ENCODE results near the gene ASIC4. TPM values are rescaled to one million over a fixed set of nuclear protein-coding genes. Genes with fewer than 3 reads are reported as not detected.
A peak's percentile ranks its signal among the peaks of the same experiment; 100 is the strongest.

The ASIC4 gene
- total and polyA plus RNA-seq, 9 of the 15 experiments (the other 6 are each of a cell fraction or from before 2014, with no cell fraction given): 0.07 to 19.2 (median 4.8) TPM

DNA sequence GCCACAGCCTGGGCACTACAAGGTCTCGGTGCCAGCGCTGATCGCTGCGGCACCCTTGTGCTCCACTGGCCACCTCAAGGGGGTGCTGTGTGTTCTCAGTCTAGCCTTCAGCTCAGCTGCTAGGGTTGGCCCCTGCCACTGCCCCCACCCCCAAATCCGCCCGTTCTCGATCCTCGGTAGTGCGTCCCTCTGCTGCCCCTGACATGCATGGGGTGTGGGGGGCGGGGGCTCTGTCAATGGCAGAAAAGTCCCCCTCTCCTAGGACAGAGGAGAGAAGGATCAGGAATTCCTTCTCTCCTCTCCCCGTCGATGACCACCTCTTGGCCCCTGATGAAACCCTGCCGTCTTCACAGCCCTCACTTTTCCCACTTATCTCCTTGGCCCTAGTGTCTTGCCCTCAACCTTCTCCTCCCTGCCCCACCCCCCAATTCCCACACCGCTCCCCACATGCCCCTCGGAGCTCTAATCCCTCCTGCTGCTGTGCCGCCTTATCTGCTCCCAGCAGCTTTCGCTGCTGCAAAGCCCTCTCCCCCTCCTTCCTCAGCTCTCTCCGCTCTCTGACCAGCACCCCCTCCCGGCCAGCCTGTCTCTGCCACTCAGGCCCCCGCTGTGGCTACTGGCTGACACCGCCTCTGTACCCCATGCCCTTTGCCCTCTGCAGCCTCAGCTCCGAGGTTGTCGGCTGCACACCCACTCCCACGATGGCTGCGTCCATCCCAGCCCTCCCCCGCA, 4.3 kb upstream of the ASIC4 start (continued):
- TF ChIP-seq SMARCC2 (IDR thresholded peaks at IDR 0.05; ENCODE audit: low read depth) (peak; percentile 82), PRPF4 (IDR thresholded peaks at IDR 0.05; ENCODE audit: insufficient read depth, low read depth, low read length, poor library complexity, severe bottlenecking) (no peak), ZNF143 (CRISPR knock-in tag; IDR thresholded peaks at IDR 0.05) (no peak), CBFA2T2 (conservative IDR thresholded peaks at IDR 0.05) (peak; percentile 98), TRIM24 (IDR thresholded peaks at IDR 0.05) (peak; percentile 90 to 91), KHSRP (IDR thresholded peaks at IDR 0.05) (peak; percentile 72), HLTF (IDR thresholded peaks at IDR 0.05) (peak; percentile 97), HDAC2 (IDR thresholded peaks at IDR 0.05) (peak; percentile 94), POLR2G (IDR thresholded peaks at IDR 0.05; ENCODE audit: low read depth, low read length) (peak; percentile 64), CEBPB (tag; IDR thresholded peaks at IDR 0.05) (no peak), ZKSCAN3 (CRISPR knock-in tag; IDR thresholded peaks at IDR 0.05) (no peak), CAMTA2 (CRISPR knock-in tag; conservative IDR thresholded peaks at IDR 0.05) (no peak), ZNF644 (tag; IDR thresholded peaks at IDR 0.05; ENCODE audit: low read depth) (peak; percentile 79; the same call in 1 of the 2 replicates), SRF (CRISPR knock-in tag; IDR thresholded peaks at IDR 0.05) (no peak), POU5F1 (IDR thresholded peaks at IDR 0.05; ENCODE audit: borderline replicate concordance, low read depth, low read length, partially characterized antibody) (no peak), TAL1 (IDR thresholded peaks at IDR 0.05) (peak; percentile 97), EGR1 (conservative IDR thresholded peaks at IDR 0.05) (peak; percentile 70), RNF2 (IDR thresholded peaks at IDR 0.05) (peak; percentile 95), COPS2 (conservative IDR thresholded peaks at IDR 0.05) (no peak), DPF2 (IDR thresholded peaks at IDR 0.05) (peak; percentile 99), PML (IDR thresholded peaks at IDR 0.05; ENCODE audit: low read length) (peak; percentile 90), HMGN3 (IDR thresholded peaks at IDR 0.05; ENCODE audit: borderline replicate concordance, extremely low read depth, insufficient read length, low read depth, low read length) (peak; percentile 99), CXXC5 (CRISPR knock-in tag; IDR thresholded peaks at IDR 0.05) (peak; percentile 72)
- TF ChIP-seq, protein P1, sequence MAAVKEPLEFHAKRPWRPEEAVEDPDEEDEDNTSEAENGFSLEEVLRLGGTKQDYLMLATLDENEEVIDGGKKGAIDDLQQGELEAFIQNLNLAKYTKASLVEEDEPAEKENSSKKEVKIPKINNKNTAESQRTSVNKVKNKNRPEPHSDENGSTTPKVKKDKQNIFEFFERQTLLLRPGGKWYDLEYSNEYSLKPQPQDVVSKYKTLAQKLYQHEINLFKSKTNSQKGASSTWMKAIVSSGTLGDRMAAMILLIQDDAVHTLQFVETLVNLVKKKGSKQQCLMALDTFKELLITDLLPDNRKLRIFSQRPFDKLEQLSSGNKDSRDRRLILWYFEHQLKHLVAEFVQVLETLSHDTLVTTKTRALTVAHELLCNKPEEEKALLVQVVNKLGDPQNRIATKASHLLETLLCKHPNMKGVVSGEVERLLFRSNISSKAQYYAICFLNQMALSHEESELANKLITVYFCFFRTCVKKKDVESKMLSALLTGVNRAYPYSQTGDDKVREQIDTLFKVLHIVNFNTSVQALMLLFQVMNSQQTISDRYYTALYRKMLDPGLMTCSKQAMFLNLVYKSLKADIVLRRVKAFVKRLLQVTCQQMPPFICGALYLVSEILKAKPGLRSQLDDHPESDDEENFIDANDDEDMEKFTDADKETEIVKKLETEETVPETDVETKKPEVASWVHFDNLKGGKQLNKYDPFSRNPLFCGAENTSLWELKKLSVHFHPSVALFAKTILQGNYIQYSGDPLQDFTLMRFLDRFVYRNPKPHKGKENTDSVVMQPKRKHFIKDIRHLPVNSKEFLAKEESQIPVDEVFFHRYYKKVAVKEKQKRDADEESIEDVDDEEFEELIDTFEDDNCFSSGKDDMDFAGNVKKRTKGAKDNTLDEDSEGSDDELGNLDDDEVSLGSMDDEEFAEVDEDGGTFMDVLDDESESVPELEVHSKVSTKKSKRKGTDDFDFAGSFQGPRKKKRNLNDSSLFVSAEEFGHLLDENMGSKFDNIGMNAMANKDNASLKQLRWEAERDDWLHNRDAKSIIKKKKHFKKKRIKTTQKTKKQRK (IDR thresholded peaks at IDR 0.05; ENCODE audit: borderline replicate concordance, low read depth, low read length): no peak
- TF ChIP-seq, protein P2, sequence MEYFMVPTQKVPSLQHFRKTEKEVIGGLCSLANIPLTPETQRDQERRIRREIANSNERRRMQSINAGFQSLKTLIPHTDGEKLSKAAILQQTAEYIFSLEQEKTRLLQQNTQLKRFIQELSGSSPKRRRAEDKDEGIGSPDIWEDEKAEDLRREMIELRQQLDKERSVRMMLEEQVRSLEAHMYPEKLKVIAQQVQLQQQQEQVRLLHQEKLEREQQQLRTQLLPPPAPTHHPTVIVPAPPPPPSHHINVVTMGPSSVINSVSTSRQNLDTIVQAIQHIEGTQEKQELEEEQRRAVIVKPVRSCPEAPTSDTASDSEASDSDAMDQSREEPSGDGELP (CRISPR knock-in tag; IDR thresholded peaks at IDR 0.05; ENCODE audit: borderline replicate concordance): peak; percentile 98

Measured in K562 (cell line).